Measurements from ENCODE around the gene TSPO.

TSPO gene

GRCh38 chr22:43109921-43110443 lies 41.4 kb upstream of the TSPO start:
- Histone ChIP-seq H3K36me3 (ENCODE audit: control insufficient read depth, insufficient read depth, low read length) (no peaks in the 10 kb centered on the region), H3K4me1 (no peaks in the 10 kb centered on the region), H3K9ac (no peak overlapping the region), H3K79me2 (no peaks in the 10 kb centered on the region), H3K4me2 (ENCODE audit: low read length) (peak overlapping the region; percentile 89), H3K27ac (no peak overlapping the region), H3K4me3 (ENCODE audit: low read depth, low read length) (peak overlapping the region; percentile 47), H3K27me3 (ENCODE audit: control insufficient read depth, insufficient read depth, low read length) (no peaks in the 10 kb centered on the region), H2AFZ (peak overlapping the region; percentile 62), H3K9me3 (ENCODE audit: control insufficient read depth, low read length) (no peaks in the 10 kb centered on the region)
- no peak for TF ChIP-seq CTCF (IDR thresholded peaks at IDR 0.05)

- peak within 1 kb of the TSS; percentile 89 for H3K4me2 ChIP-seq (ENCODE audit: low read length)
- H3K4me3 ChIP-seq (ENCODE audit: low read depth, low read length), result peak within 1 kb of the TSS; percentile 77
- no peaks in the 10 kb centered on the region for H3K79me2 ChIP-seq
- peak within 1 kb of the TSS; percentile 83 for H2AFZ ChIP-seq
- H3K9ac ChIP-seq, result no peak within 1 kb of the TSS
- H3K27me3 ChIP-seq (ENCODE audit: control insufficient read depth, insufficient read depth, low read length), result no peaks in the 10 kb centered on the region
- no peaks in the 10 kb centered on the region for H3K4me1 ChIP-seq
- H3K27ac ChIP-seq, result no peak within 1 kb of the TSS
- no peaks in the 10 kb centered on the region for H3K36me3 ChIP-seq (ENCODE audit: control insufficient read depth, insufficient read depth, low read length)
- no peak for TF ChIP-seq CTCF (IDR thresholded peaks at IDR 0.05)
- no peaks in the 10 kb centered on the region for H3K9me3 ChIP-seq (ENCODE audit: control insufficient read depth, low read length)
These were observed 40.9 kb upstream of the TSPO start, which contains the start of gene BIK for GRCh38 chr22:43110444-43110926. Gene BIK, plus strand, starts transcription at chr22:43110750. Its CDS starts 13,273 bp downstream, at chr22:43124023.

- Histone ChIP-seq H2AFZ (peak overlapping the region; percentile 83), H3K4me1 (no peaks in the 10 kb centered on the region), H3K9ac (no peak overlapping the region), H3K27ac (no peak overlapping the region), H3K36me3 (ENCODE audit: control insufficient read depth, insufficient read depth, low read length) (no peaks in the 10 kb centered on the region), H3K27me3 (ENCODE audit: control insufficient read depth, insufficient read depth, low read length) (no peaks in the 10 kb centered on the region), H3K4me2 (ENCODE audit: low read length) (peak overlapping the region; percentile 89), H3K4me3 (ENCODE audit: low read depth, low read length) (peak overlapping the region; percentile 77), H3K9me3 (ENCODE audit: control insufficient read depth, low read length) (no peaks in the 10 kb centered on the region), H3K79me2 (no peaks in the 10 kb centered on the region)
- no peak for TF ChIP-seq CTCF (IDR thresholded peaks at IDR 0.05)
These were observed 40.3 kb upstream of the TSPO start for GRCh38 chr22:43110927-43111623.

- H3K4me2 ChIP-seq (ENCODE audit: low read length), result no peak overlapping the region
- no peak overlapping the region for H3K9ac ChIP-seq
- H3K79me2 ChIP-seq, result no peaks in the 10 kb centered on the region
- no peaks in the 10 kb centered on the region for H3K9me3 ChIP-seq (ENCODE audit: control insufficient read depth, low read length)
- H3K27ac ChIP-seq, result no peak overlapping the region
- H3K36me3 ChIP-seq (ENCODE audit: control insufficient read depth, insufficient read depth, low read length), result no peaks in the 10 kb centered on the region
- H3K4me1 ChIP-seq, result no peaks in the 10 kb centered on the region
- TF ChIP-seq CTCF (IDR thresholded peaks at IDR 0.05), result no peak
- H3K4me3 ChIP-seq (ENCODE audit: low read depth, low read length), result no peak overlapping the region
- no peak overlapping the region for H2AFZ ChIP-seq
- no peaks in the 10 kb centered on the region for H3K27me3 ChIP-seq (ENCODE audit: control insufficient read depth, insufficient read depth, low read length)
These were observed 37.7 kb upstream of the TSPO start for GRCh38 chr22:43113526-43114251.
